ENCODE results near the gene PGM2L1.
"Not testable (repeated sequence)": the region's sequence is repeated elsewhere in the genome, so short reads cannot be mapped to it uniquely, and the experiment has no call there.

PGM2L1 gene

GRCh38 chr11:74403607-74404321 lies 5.5 kb upstream of the PGM2L1 start:
- in situ Hi-C loops (cut with HindIII; ENCODE audit: low sequenced_read_pairs) = no loop called here

- in situ Hi-C loops (cut with HindIII; ENCODE audit: low sequenced_read_pairs) = no loop called here
Observed at GRCh38 chr11:74400606-74401005, 2.4 kb upstream of the PGM2L1 start.

- in situ Hi-C loops (cut with HindIII; ENCODE audit: low sequenced_read_pairs) = no loop called here
Observed at GRCh38 chr11:74397501-74398243, 561 bp downstream of the PGM2L1 start.

- in situ Hi-C loops (cut with HindIII; ENCODE audit: low sequenced_read_pairs) = no loop called here
Observed at GRCh38 chr11:74392256-74392655, 6.0 kb downstream of the PGM2L1 start.

GRCh38 chr11:74391193-74391592 lies 7.0 kb downstream of the PGM2L1 start:
- in situ Hi-C loops (cut with HindIII; ENCODE audit: low sequenced_read_pairs) = no loop called here

- in situ Hi-C loops (cut with HindIII; ENCODE audit: low sequenced_read_pairs) = no loop called here
Observed at GRCh38 chr11:74390697-74391096, 7.5 kb downstream of the PGM2L1 start.

GRCh38 chr11:74388678-74389327 lies 9.4 kb downstream of the PGM2L1 start:
- in situ Hi-C loops (cut with HindIII; ENCODE audit: low sequenced_read_pairs) = no loop called here

- in situ Hi-C loops (cut with HindIII; ENCODE audit: low sequenced_read_pairs) = no loop called here
Observed at GRCh38 chr11:74384641-74385040, 13.6 kb downstream of the PGM2L1 start.

- in situ Hi-C loops (cut with HindIII; ENCODE audit: low sequenced_read_pairs) = no loop called here
Observed at GRCh38 chr11:74380746-74381439, 17.3 kb downstream of the PGM2L1 start.

- in situ Hi-C loops (cut with HindIII; ENCODE audit: low sequenced_read_pairs) = no loop called here
Observed at GRCh38 chr11:74377689-74378088, 20.5 kb downstream of the PGM2L1 start.

- in situ Hi-C loops (cut with HindIII; ENCODE audit: low sequenced_read_pairs) = no loop called here
Observed at GRCh38 chr11:74373382-74373781, 24.9 kb downstream of the PGM2L1 start.

- in situ Hi-C loops (cut with HindIII; ENCODE audit: low sequenced_read_pairs) = no loop called here
Observed at GRCh38 chr11:74371269-74372052, 26.8 kb downstream of the PGM2L1 start.

GRCh38 chr11:74370123-74370522 lies 28.1 kb downstream of the PGM2L1 start:
- in situ Hi-C loops (cut with HindIII; ENCODE audit: low sequenced_read_pairs) = no loop called here

- in situ Hi-C loops (cut with HindIII; ENCODE audit: low sequenced_read_pairs) = no loop called here
Observed at GRCh38 chr11:74367881-74368280, 30.4 kb downstream of the PGM2L1 start.

GRCh38 chr11:74366576-74366975 lies 31.7 kb downstream of the PGM2L1 start:
- in situ Hi-C loops (cut with HindIII; ENCODE audit: low sequenced_read_pairs) = no loop called here

GRCh38 chr11:74365805-74366204 lies 32.4 kb downstream of the PGM2L1 start:
- in situ Hi-C loops (cut with HindIII; ENCODE audit: low sequenced_read_pairs) = not testable (repeated sequence)

- in situ Hi-C loops (cut with HindIII; ENCODE audit: low sequenced_read_pairs) = no loop called here
Observed at GRCh38 chr11:74357449-74357848, 40.8 kb downstream of the PGM2L1 start.

- in situ Hi-C loops (cut with HindIII; ENCODE audit: low sequenced_read_pairs) = no loop called here
Observed at GRCh38 chr11:74355626-74356025, 42.6 kb downstream of the PGM2L1 start.

GRCh38 chr11:74354036-74354435 lies 44.2 kb downstream of the PGM2L1 start:
- in situ Hi-C loops (cut with HindIII; ENCODE audit: low sequenced_read_pairs) = no loop called here

- in situ Hi-C loops (cut with HindIII; ENCODE audit: low sequenced_read_pairs) = no loop called here
Observed at GRCh38 chr11:74347381-74347780, 50.9 kb downstream of the PGM2L1 start.

GRCh38 chr11:74345420-74345819 lies 52.8 kb downstream of the PGM2L1 start:
- in situ Hi-C loops (cut with HindIII; ENCODE audit: low sequenced_read_pairs) = no loop called here
